Measurements from ENCODE around the gene MAPKAP1.
"Not testable (repeated sequence)": the region's sequence is repeated elsewhere in the genome, so short reads cannot be mapped to it uniquely, and the experiment has no call there.

The MAPKAP1 gene

GRCh38 chr9:125604196-125604595 is 102.8 kb downstream of the MAPKAP1 start:
- DNase-seq (ENCODE audit: low read depth in 3 of 3): no peak

GRCh38 chr9:125603478-125604021 is 103.5 kb downstream of the MAPKAP1 start:
- DNase-seq (ENCODE audit: low read depth in 3 of 3): no peak

GRCh38 chr9:125601961-125602360 is 105.0 kb downstream of the MAPKAP1 start:
- DNase-seq (ENCODE audit: low read depth in 3 of 3): no peak

GRCh38 chr9:125600194-125600593 is 106.8 kb downstream of the MAPKAP1 start:
- DNase-seq (ENCODE audit: low read depth in 3 of 3): no peak

GRCh38 chr9:125594223-125594610 is 112.8 kb downstream of the MAPKAP1 start:
- DNase-seq (ENCODE audit: low read depth in 3 of 3): no peak

GRCh38 chr9:125593581-125594222 is 113.3 kb downstream of the MAPKAP1 start:
- no peak for DNase-seq (ENCODE audit: low read depth in 3 of 3)

GRCh38 chr9:125591888-125592287 is 115.1 kb downstream of the MAPKAP1 start:
- no peak for DNase-seq (ENCODE audit: low read depth in 3 of 3)

- no peak for DNase-seq (ENCODE audit: low read depth in 3 of 3)
Measured at GRCh38 chr9:125591245-125591644, 115.8 kb downstream of the MAPKAP1 start.

GRCh38 chr9:125589287-125589686 is 117.7 kb downstream of the MAPKAP1 start:
- DNase-seq (ENCODE audit: low read depth in 3 of 3): no peak

GRCh38 chr9:125587819-125588460 is 119.1 kb downstream of the MAPKAP1 start:
- DNase-seq (ENCODE audit: low read depth in 3 of 3): no peak

- no peak for DNase-seq (ENCODE audit: low read depth in 3 of 3)
Measured at GRCh38 chr9:125586172-125586511, 120.9 kb downstream of the MAPKAP1 start.

- DNase-seq (ENCODE audit: low read depth in 3 of 3): no peak
Measured at GRCh38 chr9:125585503-125586171, 121.4 kb downstream of the MAPKAP1 start.

- no peak for DNase-seq (ENCODE audit: low read depth in 3 of 3)
Measured at GRCh38 chr9:125580701-125581286, 126.2 kb downstream of the MAPKAP1 start.

GRCh38 chr9:125579030-125579932 is 127.7 kb downstream of the MAPKAP1 start:
- DNase-seq (ENCODE audit: low read depth in 3 of 3): no peak

GRCh38 chr9:125574126-125574877 is 132.7 kb downstream of the MAPKAP1 start:
- DNase-seq (ENCODE audit: low read depth in 3 of 3): no peak

- not testable (repeated sequence) for DNase-seq (ENCODE audit: low read depth in 3 of 3)
Measured at GRCh38 chr9:125572461-125572860, 134.5 kb downstream of the MAPKAP1 start.

- not testable (repeated sequence) for DNase-seq (ENCODE audit: low read depth in 3 of 3)
Measured at GRCh38 chr9:125571824-125572223, 135.2 kb downstream of the MAPKAP1 start.

GRCh38 chr9:125570246-125570645 is 136.8 kb downstream of the MAPKAP1 start:
- DNase-seq (ENCODE audit: low read depth in 3 of 3): no peak

- no peak for DNase-seq (ENCODE audit: low read depth in 3 of 3)
Measured at GRCh38 chr9:125568621-125569020, 138.4 kb downstream of the MAPKAP1 start.

- not testable (repeated sequence) for DNase-seq (ENCODE audit: low read depth in 3 of 3)
Measured at GRCh38 chr9:125566051-125566450, 141.0 kb downstream of the MAPKAP1 start.

- DNase-seq (ENCODE audit: low read depth in 3 of 3): no peak
Measured at GRCh38 chr9:125565126-125565525, 141.9 kb downstream of the MAPKAP1 start.

All from stimulated activated CD4-positive, alpha-beta T cell treated with anti-CD3 and anti-CD28 coated beads, TNF-alpha, amount 100 ng/mL, for 24 hours (primary cell).